ENCODE data around the gene CDHR3. TPM values are rescaled to one million over a fixed set of nuclear protein-coding genes. Genes with fewer than 3 reads are reported as not detected.

CDHR3 gene
- total RNA-seq, 1 donor from 2014 or later: 50.8 TPM

DNA sequence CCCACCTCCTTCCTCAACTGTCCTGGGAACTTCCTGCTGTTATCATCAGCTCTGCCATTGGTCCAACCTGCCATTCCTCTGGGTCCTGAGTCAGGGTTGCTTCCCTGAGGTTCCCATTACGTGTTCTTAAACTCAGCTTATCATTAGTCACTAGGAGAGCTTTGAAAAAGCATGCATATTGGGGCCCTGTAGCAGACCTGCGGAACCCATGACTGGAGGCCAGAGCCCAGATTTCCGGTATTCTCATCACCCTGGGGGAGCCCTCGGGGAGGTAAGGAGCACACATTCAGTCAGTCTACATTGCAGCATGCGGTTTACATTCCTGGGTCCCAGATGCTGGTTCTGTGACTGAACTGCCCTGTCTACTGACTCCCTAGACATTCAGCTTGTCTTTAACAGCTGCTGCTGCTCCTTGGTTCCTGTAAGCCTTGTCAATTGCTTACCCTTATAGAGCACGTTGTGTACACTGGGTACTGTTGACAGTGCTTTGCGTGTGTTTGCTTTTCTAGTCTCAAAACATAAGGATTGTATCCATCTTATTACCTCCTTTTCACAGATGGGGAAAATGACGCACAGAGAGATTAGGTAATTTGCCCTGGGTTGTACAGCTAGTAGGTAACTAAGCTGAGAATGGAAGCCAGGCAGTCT, 12.8 kb downstream of the CDHR3 start:
- H3K4me1 Mint-ChIP-seq (ENCODE audit: low read depth, unreplicated experiment): peaks cover 14% of the 10 kb centered on the region
- peaks cover 4% of the 10 kb centered on the region for H3K36me3 Mint-ChIP-seq (ENCODE audit: unreplicated experiment)
- no peak overlapping the region for H3K27ac Mint-ChIP-seq (ENCODE audit: unreplicated experiment)

DNA sequence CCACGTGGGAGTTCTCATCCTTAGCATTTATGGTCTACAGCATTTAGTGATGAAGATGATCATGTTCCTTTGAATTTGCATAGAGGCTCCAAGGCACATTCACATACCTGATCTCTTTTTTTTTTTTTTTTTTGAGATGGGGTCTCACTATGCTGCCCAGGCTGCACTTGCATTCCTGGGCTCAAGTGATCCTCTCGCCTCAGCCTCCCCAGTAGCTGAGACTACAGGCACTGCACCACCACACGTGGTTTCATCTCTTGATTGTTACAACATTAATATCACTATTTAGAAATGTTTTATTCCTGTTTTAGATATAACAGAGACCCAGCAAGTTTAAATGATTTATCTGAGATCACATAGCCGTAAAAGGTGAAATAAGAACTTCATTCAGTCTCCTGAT, 13.8 kb downstream of the CDHR3 start:
- H3K4me1 Mint-ChIP-seq (ENCODE audit: low read depth, unreplicated experiment): peaks cover 21% of the 10 kb centered on the region
- peaks cover 5% of the 10 kb centered on the region for H3K9me3 Mint-ChIP-seq (ENCODE audit: unreplicated experiment)
- H3K27ac Mint-ChIP-seq (ENCODE audit: unreplicated experiment): no peak overlapping the region
- DNase-seq: no peak
- peaks cover 4% of the 10 kb centered on the region for H3K36me3 Mint-ChIP-seq (ENCODE audit: unreplicated experiment)
- H3K4me3 Mint-ChIP-seq (ENCODE audit: unreplicated experiment): no peak overlapping the region
- TF ChIP-seq, protein P1, sequence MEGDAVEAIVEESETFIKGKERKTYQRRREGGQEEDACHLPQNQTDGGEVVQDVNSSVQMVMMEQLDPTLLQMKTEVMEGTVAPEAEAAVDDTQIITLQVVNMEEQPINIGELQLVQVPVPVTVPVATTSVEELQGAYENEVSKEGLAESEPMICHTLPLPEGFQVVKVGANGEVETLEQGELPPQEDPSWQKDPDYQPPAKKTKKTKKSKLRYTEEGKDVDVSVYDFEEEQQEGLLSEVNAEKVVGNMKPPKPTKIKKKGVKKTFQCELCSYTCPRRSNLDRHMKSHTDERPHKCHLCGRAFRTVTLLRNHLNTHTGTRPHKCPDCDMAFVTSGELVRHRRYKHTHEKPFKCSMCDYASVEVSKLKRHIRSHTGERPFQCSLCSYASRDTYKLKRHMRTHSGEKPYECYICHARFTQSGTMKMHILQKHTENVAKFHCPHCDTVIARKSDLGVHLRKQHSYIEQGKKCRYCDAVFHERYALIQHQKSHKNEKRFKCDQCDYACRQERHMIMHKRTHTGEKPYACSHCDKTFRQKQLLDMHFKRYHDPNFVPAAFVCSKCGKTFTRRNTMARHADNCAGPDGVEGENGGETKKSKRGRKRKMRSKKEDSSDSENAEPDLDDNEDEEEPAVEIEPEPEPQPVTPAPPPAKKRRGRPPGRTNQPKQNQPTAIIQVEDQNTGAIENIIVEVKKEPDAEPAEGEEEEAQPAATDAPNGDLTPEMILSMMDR (IDR thresholded peaks at IDR 0.05; ENCODE audit: partially characterized antibody, unreplicated experiment): no peak
- H3K27me3 Mint-ChIP-seq (ENCODE audit: unreplicated experiment): peaks cover 2% of the 10 kb centered on the region

More for the DNA sequence above, 12.8 kb downstream of the CDHR3 start:
- Mint-ChIP-seq H3K4me3 (ENCODE audit: unreplicated experiment) (no peak overlapping the region), H3K9me3 (ENCODE audit: unreplicated experiment) (peaks cover 4% of the 10 kb centered on the region), H3K27me3 (ENCODE audit: unreplicated experiment) (peaks cover 2% of the 10 kb centered on the region)
- DNase-seq: no peak
- TF ChIP-seq, protein P1 (IDR thresholded peaks at IDR 0.05; ENCODE audit: partially characterized antibody, unreplicated experiment): no peak

DNA sequence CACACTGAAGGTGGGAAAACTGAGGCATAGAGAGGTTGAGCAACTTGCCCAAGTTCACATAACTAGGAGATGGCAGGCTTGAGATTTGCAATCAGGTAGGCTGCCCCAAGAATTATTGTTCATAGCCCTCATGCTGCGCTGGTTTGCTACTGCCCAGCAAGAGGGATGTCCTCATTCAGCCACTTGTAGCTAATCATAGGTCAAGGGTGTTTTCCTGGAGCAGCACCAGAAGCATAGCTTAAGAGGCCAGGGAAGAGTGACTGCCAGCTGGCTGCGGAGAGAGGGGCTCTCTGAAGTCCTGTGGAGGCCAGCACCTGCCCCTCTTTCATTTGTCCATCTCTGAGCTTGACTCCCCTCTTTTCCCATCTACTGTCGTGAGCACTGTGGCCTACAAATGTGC, 15.0 kb downstream of the CDHR3 start:
- Mint-ChIP-seq H3K9me3 (ENCODE audit: unreplicated experiment) (peaks cover 6% of the 10 kb centered on the region), H3K36me3 (ENCODE audit: unreplicated experiment) (peaks cover 4% of the 10 kb centered on the region), H3K4me1 (ENCODE audit: low read depth, unreplicated experiment) (peaks cover 22% of the 10 kb centered on the region), H3K27ac (ENCODE audit: unreplicated experiment) (no peak overlapping the region), H3K4me3 (ENCODE audit: unreplicated experiment) (no peak overlapping the region), H3K27me3 (ENCODE audit: unreplicated experiment) (peaks cover 4% of the 10 kb centered on the region)
- TF ChIP-seq, protein P1 (IDR thresholded peaks at IDR 0.05; ENCODE audit: partially characterized antibody, unreplicated experiment): no peak
- DNase-seq: no peak

DNA sequence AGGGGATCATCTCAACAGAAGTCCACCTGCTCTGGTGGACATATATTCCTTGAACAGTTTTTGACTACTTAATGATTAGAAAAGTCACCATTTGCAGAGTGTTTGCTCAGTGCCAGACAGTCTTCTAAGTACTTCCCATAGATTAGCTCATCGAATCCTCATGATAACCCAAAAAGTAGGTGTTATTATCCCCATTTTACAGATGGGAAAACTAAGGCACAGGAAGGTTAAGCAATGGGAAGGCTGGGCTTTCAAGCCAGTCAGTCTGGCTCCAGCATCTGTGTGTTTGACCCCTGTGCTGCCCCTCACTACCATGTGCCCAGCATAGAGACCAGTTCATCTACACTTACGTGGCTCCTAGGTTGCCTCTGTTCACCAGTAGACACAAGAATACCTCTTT, 15.9 kb downstream of the CDHR3 start:
- Mint-ChIP-seq H3K4me1 (ENCODE audit: low read depth, unreplicated experiment) (peaks cover 23% of the 10 kb centered on the region), H3K27me3 (ENCODE audit: unreplicated experiment) (peaks cover 4% of the 10 kb centered on the region), H3K4me3 (ENCODE audit: unreplicated experiment) (no peak overlapping the region), H3K27ac (ENCODE audit: unreplicated experiment) (no peak overlapping the region), H3K9me3 (ENCODE audit: unreplicated experiment) (peaks cover 6% of the 10 kb centered on the region), H3K36me3 (ENCODE audit: unreplicated experiment) (peaks cover 4% of the 10 kb centered on the region)
- no peak for DNase-seq
- TF ChIP-seq, protein P1 (IDR thresholded peaks at IDR 0.05; ENCODE audit: partially characterized antibody, unreplicated experiment): no peak

DNA sequence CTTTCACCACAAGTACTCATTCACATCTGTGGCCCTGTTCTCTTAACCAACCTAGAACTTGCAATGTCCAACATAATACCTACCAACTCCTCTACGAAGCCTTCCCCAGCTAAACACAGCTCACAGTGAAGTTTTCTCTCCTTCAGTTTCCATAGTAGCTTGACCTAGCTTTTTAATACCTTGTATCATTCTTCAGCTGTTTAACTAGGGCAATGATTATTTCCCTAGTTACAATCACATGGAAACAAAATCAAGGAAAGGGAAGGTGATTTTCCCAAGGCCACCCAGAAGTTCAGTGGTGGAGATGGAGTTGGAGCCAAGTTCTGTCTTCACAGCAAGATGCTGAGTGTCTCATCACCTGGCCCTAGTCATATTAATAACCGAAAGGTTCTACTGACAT, 16.3 kb downstream of the CDHR3 start:
- Mint-ChIP-seq H3K36me3 (ENCODE audit: unreplicated experiment) (peaks cover 4% of the 10 kb centered on the region), H3K27ac (ENCODE audit: unreplicated experiment) (no peak overlapping the region), H3K27me3 (ENCODE audit: unreplicated experiment) (peaks cover 4% of the 10 kb centered on the region), H3K9me3 (ENCODE audit: unreplicated experiment) (peaks cover 6% of the 10 kb centered on the region), H3K4me1 (ENCODE audit: low read depth, unreplicated experiment) (peaks cover 26% of the 10 kb centered on the region), H3K4me3 (ENCODE audit: unreplicated experiment) (no peak overlapping the region)
- DNase-seq: no peak
- TF ChIP-seq, protein P1 (IDR thresholded peaks at IDR 0.05; ENCODE audit: partially characterized antibody, unreplicated experiment): no peak
